Stimulated activated naive CD4-positive, alpha-beta T cell (primary cell): ENCODE measurements around the gene PNMA8C.

Source experiments
- DNase-seq, 6 experiments: peaks; one replicate each; lab custom pipeline; 2025; lab: John Stamatoyannopoulos, UW

PNMA8C gene

GRCh38 chr19:46428239-46429135, at the start of gene PNMA8C:
TSS of gene PNMA8C (minus strand) at chr19:46428936. CDS start at chr19:46428359, 577 bp downstream.
- peak in 2 of 6 experiments; percentile 14 to 23 for DNase-seq

- no peak for DNase-seq
These were observed 47.2 kb upstream of the PNMA8C start for GRCh38 chr19:46475986-46476385.

- DNase-seq: no peak
These were observed 45.5 kb upstream of the PNMA8C start for GRCh38 chr19:46474211-46474610.

DNA sequence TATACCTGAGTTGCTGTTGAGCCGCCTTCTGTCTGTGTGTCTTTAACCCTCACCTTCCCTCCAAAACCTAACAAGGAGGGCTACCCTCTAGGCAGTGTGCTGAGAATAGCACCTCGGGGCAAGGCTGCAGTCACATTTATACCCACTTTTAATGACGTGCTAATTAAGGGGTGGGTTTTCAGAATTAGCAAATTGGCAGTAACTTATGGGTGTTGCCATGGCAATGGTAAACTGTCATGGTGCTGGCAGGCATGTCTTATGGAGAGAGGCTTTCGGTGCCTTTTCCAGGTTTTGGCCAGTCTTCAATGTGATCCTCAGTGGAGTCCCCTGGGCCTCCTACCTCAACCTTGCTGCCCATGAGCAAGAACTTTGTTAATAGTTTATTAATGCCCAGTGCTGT, 43.9 kb upstream of the PNMA8C start:
- no peak for DNase-seq

DNA sequence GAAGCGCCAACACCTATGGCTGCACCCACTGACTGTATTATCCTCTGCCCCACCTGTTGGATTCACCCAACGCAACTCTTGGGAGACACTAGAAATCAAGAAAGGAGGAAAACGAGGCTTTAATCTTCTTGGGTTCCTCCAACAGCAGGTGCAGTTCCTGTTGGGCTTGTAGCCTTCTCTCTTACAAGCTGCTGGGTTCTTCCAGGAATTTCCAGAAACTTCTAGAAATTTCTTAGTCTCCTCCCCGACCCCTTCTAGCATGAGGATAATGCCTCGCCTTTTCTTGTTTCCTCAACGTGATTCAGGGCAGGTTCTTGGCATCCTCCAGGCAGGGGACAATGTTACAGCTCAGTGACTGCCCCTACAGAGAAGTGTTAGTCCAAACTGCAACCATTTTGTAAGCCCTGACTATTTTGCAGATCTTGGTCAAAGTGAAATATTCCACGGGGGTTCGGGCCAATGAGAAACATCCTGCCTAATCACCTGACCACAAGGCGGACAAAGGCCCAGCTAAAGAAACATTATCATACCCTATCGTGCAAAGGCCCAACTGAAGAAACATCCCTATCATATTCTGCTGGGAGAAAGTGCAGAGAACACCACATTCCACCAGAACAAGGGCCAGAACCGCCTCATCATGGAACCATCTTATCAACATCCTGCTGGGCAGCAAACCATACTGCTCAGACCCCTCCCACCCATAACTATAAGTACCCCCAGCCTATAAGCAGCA, 43.2 kb upstream of the PNMA8C start:
- no peak for DNase-seq

GRCh38 chr19:46471116-46471733, 42.5 kb upstream of the PNMA8C start, which contains the start of gene PNMA8A:
TSS of gene PNMA8A (minus strand) at chr19:46471563. CDS start at chr19:46471035, 528 bp downstream.
- no peak for DNase-seq

DNA sequence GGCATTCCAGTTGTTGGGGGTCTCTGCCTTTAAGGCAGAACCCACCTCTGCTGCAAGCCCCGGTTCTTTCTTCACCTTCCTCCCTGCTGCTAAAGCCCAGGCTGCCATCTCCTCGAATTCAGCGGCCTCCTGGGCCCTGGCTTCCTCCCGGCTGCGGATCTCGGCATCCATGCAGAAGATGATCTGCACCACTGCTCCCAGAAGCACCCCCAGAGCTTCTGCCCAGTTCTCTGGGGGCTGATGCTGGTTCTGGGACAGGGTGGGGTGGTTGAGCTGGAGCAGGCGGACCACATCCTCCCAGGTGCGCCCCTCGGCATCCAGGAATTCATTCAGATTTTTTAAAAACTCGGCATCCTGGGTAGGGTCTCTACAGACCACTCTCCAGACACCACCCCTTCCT, 41.6 kb upstream of the PNMA8C start:
- no peak for DNase-seq

GRCh38 chr19:46469541-46470185, 40.9 kb upstream of the PNMA8C start:
- no peak for DNase-seq

DNA sequence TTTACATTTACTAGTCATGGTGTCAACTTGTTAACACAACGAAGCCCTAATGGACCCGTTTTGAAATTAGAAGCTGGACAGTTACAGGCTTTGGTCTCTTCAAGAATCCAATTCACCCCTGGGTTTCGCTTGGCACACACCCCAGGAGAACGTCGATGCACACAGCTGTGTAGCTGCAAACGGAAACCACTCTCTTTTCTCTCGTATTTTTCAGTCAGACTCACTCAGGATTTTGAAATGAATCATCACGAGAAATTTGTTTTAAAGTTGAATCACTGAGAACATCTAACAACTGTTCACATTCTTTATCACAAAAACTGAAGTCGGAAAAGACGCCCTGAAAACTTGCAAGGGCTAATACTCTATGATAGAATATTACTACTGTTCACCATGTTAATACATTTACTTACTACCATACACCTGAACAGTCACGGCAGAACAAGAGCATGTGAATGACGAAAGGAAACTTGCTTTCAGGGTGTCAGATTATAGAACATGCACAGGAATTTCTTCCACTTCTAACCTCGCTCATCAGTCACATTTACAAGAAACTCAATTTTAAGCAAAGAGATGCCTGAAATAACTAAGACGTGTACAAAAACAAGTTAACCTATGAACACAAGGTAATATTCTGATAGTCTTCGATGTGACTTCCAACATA, 37.9 kb upstream of the PNMA8C start:
- DNase-seq: no peak

DNA sequence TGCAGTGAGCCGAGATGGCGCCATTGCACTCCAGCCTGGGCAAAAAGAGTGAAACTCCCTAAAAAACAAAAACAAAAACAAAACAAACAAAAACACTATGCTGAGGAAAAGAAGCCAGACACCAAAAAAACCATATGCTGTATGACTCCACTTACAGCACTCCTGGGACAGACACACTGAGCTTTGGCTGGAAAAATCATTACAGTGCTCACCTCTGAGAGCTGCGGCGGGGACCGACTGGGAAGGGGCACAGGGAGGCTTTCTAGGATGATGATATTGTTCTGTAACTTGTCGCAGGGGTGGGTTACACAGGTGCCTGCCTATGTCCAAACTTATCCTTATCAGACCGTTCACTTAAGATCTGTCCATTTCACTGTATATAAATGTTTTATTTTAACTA, 34.8 kb upstream of the PNMA8C start:
- DNase-seq: no peak

- DNase-seq: no peak
These were observed 32.8 kb upstream of the PNMA8C start for GRCh38 chr19:46461537-46461936.

DNA sequence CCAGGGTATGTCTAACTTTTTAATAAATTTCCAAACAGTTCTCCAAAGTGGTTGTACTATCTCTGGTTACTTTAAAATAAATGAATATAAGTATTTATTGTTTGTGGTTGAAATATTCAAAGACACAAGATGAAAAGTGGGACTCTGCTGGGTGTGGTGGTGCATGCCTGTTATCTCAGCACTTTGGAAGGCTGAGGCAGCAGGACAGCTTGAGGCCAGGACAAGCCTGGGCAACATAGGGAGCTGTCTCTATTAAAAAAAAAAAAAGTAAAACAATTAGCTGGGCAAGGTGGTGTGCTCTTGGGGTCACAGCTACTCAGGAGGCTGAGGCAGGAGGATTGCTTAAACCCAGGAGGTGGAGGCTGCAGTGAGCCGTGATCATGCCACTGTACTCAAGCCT, 32.2 kb upstream of the PNMA8C start:
- DNase-seq: no peak

- DNase-seq: no peak
These were observed 31.3 kb upstream of the PNMA8C start for GRCh38 chr19:46460055-46460454.

- DNase-seq: no peak
These were observed 28.2 kb upstream of the PNMA8C start for GRCh38 chr19:46456930-46457329.

- no peak for DNase-seq
These were observed 25.5 kb upstream of the PNMA8C start for GRCh38 chr19:46454244-46454643.

- no peak for DNase-seq
These were observed 24.9 kb upstream of the PNMA8C start for GRCh38 chr19:46453661-46454060.

GRCh38 chr19:46452186-46452585, 23.4 kb upstream of the PNMA8C start:
- DNase-seq: no peak

- no peak for DNase-seq
These were observed 22.6 kb upstream of the PNMA8C start for GRCh38 chr19:46451352-46451751.

DNA sequence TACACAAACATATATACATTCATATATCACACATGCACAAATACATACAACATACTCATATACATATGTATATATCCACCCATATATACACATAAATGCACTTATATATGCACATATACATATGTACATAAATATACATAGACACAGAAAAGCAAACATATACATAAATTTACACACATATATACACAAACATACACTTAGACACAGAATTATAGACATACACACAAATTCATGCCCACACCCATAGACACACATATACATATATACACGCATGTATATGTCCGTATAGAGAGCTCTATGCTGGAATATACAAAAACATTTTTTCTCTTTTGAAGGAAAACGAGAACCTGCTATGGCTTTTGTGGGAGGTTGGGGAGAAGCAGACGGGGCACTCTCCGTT, 22.0 kb upstream of the PNMA8C start:
- no peak for DNase-seq

DNA sequence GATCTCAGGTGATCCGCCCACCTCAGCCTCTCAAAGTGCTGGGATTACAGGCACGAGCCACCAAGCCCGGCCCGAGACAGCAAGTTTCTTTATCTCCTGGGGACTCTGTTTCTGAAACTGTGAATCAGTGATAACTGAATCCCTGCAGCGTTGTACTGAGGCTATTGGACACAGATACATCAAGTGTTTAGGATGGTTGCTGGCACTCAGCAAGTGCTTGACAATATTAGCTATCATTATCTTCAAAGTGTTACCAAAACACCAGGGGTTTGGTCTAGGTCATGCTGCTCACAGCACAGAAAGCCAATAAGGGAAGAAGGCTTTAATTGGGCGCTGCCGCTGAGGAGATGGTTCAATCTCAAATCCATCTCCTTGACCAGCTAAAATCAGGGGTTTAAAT, 20.5 kb upstream of the PNMA8C start:
- DNase-seq: no peak

- no peak for DNase-seq
These were observed 19.9 kb upstream of the PNMA8C start for GRCh38 chr19:46448601-46449000.

DNA sequence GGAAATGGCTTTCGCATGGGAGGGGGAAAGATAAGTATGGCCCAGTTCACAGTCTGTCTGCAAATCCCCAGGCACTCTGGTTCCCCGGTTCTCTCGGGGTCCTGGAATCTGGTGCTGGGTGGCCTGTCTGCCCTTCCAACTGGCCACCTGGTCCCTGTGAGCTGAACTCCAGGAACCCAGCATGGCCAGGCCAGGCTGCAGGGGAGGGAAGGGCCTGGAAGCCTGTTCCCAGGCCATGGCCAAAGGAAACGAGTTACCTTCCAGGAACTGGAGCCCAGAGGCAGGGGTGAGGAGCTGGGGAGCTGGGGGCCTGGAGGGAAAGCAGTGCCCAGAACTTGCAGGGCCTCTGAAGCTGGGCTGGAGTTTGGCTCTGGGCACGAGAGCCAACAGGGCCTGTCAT, 19.1 kb upstream of the PNMA8C start:
- DNase-seq: no peak
